ENCODE measurements around the gene SPDYE2B.
"Not testable (repeated sequence)": the region's sequence is repeated elsewhere in the genome, so short reads cannot be mapped to it uniquely, and the experiment has no call there.

Gene SPDYE2B

GRCh38 chr7:102695033-102695552, 45.0 kb downstream of the SPDYE2B start:
- DNase-seq; intact Hi-C loops (cut with DNase I): not testable (repeated sequence)

- intact Hi-C loops (cut with DNase I); DNase-seq: not testable (repeated sequence)
These were observed 45.9 kb downstream of the SPDYE2B start for GRCh38 chr7:102696009-102696408.

- intact Hi-C loops (cut with DNase I); DNase-seq: not testable (repeated sequence)
These were observed 47.8 kb downstream of the SPDYE2B start for GRCh38 chr7:102697642-102698512.

GRCh38 chr7:102698962-102699750, 49.0 kb downstream of the SPDYE2B start:
- DNase-seq: peak in 2 of 42 donors; percentile 7 to 11

More at GRCh38 chr7:102698962-102699750, 49.0 kb downstream of the SPDYE2B start:
- intact Hi-C loops (cut with DNase I): not testable (repeated sequence)
